GM19240 (cell line): ENCODE results near the gene REV3L.

Experiments used
- DNase-seq: peaks from one replicate; pipeline ENCODE4 v3.0.0; 2011; ENCODE audit warnings: low spot score; ENCODE audit not compliant: insufficient read length

REV3L gene

GRCh38 chr6:111423960-111424846 lies 58.8 kb downstream of the REV3L start:
- no peak for DNase-seq

DNA sequence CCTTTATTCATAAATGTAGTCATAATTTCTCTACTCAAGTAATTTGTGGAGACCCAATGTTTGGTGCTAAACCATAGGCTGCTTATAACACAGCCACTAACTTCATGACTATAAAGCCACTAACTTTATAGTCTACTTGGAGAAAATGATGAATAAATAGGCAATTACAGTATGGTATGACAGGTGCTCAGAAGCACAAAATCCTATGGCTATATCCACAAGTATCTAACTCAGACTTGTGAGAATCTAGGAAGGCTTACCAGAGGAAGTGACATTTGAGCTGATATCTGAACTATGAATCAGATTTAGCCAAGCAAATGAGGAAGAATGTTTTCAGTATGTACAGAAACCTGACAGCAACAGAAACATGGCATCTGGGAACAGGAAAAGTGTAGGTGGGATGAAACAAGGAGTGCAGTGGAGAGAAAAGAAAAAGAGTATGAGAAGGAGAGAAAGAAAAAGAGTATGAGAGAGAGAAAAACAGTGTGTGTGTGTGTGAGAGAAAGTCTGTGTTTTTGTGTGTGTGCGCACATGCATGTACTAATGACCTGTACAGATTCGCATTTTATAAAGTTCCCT lies 59.9 kb downstream of the REV3L start:
- no peak for DNase-seq

DNA sequence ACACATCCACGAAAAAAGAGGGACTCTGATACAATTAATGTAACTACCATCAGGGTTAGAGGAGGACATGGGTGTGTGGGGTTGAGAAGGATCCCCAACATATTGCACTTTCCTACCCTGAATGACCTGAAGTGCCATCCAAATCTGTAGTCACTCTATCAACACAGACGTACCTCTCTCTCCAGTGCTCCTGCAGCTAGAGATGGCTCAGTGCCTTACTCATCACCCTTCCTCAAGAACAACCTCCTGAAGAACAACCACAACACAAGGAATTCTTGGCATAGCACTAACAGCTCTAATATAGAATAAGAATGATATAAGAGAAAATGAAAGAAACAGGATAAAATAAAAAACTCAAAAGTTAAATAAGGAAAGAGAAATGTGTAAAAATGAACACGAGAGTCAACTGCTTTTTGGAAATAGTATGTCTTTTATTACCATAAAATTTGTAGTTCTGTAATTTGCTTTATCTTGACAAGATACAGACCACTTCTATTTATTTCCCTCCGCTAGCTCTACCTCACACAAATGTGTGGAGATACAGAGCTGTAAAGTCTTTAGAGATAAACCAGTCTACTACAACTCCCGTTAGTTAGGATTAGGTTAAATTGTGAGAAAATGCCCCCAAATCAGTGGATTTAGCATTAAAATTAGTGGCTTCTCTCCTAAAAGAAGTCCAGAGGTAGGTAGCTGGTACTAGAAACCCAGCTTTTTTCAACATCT lies 63.9 kb downstream of the REV3L start:
- DNase-seq, result no peak

GRCh38 chr6:111417946-111418345 lies 65.1 kb downstream of the REV3L start:
- DNase-seq, result no peak

GRCh38 chr6:111417181-111417585 lies 65.8 kb downstream of the REV3L start:
- no peak for DNase-seq

GRCh38 chr6:111416529-111416928 lies 66.5 kb downstream of the REV3L start:
- DNase-seq, result no peak

GRCh38 chr6:111414373-111414772 lies 68.6 kb downstream of the REV3L start:
- no peak for DNase-seq

GRCh38 chr6:111411978-111412566 lies 70.9 kb downstream of the REV3L start:
- no peak for DNase-seq

DNA sequence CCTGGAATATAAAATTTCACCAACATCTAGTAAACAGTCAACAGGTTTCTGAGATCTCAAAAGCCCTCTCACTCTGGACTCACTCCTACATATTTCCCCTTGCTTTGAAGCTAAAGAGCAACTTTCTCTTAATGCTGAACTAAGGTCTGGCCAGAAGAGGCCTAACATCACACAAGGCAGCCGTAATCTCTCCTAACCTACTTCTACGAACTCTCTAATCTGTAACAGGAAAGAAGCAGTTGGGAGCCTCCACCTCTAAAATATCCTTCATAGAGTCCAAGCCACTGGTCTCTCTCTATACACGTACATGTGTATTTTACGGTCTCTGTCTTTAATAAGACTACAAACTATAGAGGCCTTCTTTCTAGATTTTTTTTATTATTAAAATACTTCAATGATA lies 72.0 kb downstream of the REV3L start:
- DNase-seq, result no peak

DNA sequence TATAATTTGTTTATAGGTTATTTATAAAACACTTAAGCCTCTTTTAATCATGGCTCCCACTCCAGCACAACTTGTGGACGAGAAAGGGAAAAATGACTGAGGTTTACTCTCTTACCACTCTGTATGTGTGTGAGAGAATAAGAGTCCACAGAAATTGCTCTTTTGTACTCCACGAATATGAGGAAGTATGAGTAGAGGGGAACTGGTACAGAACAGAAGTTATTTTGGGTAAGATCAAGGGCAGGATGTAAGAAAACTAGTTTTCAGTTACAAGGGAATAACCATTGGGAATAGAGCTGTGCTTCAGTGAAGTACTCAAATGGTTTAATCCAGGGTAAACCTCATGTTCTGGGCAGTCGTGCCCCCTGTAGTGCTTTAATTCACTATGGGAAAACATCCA lies 72.6 kb downstream of the REV3L start:
- no peak for DNase-seq

DNA sequence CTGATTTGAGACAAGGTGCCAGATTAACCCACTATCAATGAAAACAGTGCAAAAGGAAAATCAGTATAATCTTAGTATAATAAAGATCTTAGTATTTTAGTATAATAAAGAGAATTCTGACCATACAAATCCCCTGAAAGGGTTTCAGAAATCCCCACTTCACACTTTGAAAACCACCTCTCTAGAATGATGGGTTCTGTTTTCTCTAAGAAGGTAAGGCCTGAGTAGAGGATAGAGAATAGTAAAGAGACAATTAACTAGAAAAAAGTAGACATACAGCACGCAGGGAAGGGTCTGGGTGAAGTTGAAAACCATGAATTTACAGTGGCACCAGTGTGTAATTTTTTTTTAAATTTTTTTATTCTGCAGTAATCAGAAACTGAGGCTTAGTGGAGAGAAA lies 73.6 kb downstream of the REV3L start:
- no peak for DNase-seq

- no peak for DNase-seq
Measured at GRCh38 chr6:111407686-111408085, 75.3 kb downstream of the REV3L start.

DNA sequence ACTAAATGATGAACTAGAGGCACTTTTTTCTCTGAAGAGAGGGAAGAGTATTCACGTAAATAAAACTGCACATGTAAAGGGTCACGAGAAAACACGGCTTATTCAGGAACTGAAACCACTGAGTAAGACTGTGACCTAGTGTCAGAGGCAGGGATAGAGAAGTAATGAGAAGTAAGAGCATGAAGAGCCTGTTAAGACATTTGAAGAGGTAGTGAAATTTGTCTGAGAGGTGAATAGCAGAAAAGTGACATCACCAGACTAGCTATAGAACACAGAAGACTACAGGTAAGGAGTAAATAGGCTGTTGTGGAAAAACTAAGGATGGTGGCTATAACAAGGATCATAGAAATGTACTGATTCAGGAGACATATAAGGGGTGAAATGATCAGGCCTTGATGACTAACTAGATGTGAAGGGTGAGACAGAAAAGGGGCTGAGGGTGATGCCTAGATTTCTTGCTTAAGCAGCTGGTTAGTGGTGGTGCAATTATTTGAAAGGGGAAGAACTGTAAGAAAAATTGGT lies 76.8 kb downstream of the REV3L start:
- DNase-seq, result peak; percentile 15

DNA sequence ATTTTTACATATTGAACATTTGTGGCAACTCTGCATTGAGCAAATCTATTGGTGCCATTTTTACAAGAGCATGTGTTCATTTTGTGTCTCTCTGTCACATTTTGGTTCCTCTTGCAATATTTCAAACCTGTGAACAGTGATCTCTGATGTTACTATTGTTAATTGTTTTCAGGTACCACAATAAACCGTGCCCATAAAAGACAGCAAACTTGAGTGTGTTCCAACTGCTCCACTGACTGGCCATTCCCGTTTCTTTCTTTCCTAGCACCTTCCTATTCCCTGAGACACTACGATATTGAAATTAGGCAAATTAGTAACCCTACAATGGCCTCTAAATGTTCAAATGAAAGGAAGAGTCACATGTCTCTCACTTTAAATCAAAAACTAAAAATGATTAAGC lies 79.6 kb downstream of the REV3L start:
- DNase-seq, result no peak

DNA sequence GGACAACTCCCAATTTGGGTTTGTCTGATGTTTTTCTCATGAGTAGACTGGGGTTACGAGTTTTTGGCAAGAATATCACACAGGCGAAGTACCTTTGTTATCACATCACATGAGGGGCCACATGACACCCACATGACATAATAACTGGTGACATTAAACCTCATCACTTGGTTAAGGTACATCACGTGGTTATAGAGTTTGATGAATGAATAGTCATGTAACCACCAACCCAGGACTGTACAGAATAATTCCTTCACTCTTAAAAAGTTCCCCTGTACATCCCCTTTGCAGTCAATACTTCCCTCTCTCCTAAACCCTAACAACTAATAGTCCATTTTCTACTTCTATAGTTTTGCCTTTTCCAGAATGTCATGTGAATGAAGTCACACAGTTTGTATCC lies 83.4 kb downstream of the REV3L start:
- no peak for DNase-seq

DNA sequence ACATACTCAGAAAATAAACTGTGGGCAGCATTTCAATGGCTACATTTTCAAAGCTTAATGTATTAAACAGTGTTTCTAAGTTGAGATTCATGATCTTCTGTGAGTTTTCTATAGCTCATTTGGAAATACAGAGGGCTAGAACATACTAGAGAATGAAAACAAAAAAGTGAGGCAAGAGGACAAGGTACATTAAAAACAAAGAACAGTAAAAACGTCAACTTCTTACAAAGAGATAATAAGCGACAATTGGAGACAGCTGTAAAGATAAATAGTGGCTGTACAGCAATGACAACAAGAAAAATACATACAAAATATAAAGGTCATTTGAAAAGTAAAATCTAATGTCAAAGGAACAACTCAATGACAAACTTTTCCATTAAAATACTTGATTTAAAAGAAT lies 94.3 kb downstream of the REV3L start:
- DNase-seq, result no peak

DNA sequence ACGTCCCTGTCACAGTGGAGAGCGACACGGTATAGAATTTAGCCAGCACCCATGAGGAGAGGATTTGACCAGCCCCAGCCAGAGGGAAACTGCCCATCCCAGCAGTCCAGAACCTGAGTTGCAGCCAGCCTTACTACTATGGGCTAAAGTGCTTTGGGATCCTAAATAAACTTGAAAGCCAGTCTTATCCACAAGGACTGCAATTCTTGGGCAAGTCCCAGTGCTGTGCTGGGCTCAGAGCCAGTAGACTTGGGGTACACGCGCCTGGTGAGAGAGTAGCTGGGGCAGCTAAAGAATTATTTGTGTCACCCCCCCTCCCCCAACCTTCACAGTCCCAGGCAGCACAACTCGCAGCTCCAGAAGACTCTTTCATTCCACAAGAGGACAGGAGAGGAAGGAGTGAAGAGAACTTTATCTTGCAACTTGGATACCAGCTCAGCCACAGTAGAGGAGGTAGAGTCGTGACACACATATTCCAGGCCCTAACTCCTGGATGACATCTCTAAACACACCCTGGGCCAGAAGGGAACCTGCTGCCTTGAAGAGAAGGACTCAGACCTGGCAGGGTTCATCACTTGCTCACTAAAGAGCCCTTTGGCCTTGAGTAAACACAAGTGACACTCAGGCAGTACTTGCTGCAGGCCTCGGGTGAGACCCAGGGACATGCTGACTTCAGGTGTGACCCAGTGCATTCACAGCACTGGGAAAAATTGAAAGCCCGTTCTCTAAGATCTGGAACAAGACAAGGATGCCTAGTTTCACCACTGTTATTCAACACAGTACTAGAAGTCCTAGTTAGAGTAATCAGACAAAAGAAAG lies 100.3 kb downstream of the REV3L start:
- DNase-seq, result no peak

DNA sequence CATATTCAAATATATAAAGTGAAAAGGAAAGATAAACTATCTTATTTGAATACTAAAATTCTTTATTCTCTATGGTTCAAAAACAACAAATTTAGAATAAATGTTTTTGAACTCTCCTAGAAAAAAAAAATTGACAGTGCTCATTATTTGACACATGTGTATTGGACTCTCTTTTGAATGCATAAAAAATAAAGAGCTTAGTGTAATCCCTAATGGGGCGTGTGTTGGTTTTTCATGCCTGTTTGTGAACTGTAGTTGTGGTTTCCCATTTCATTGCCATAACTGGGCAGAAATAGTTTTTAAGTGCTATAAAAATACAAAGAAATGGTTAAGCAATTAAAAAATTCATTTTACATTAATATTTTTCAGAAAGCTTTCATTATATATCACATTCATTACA lies 101.3 kb downstream of the REV3L start:
- DNase-seq, result no peak

DNA sequence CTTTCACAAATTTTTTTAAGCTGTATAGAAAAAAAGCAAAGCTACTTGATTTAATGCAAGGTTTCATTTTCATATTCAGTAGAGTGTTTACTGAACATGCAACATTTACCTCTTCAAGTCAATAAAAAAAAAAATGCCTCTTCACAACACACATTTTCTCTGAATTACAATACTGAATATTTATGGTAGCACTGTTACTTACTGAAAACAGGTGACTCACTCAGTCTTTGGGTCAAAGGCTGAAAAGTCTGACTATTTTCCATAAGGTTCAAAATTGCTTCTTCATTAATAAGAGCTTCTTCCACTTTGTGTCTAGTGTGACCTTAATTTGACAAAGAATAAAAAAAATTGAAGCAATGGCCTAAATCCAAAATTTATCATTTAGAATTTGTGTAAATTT lies 101.9 kb downstream of the REV3L start:
- no peak for DNase-seq

- no peak for DNase-seq
Measured at GRCh38 chr6:111379831-111380230, 103.2 kb downstream of the REV3L start.

- DNase-seq, result no peak
Measured at GRCh38 chr6:111379302-111379701, 103.7 kb downstream of the REV3L start.
